HG03432 (cell line): ENCODE results near the gene ADGRL3.

ENCODE experiments used
- ATAC-seq: cut with Tn5 transposase; IDR thresholded peaks from one replicate; pipeline ENCODE4 v1.9.1; 2021; ENCODE audit warnings: mild to moderate bottlenecking, moderate library complexity; ENCODE audit not compliant: unreplicated experiment

ADGRL3 gene

DNA sequence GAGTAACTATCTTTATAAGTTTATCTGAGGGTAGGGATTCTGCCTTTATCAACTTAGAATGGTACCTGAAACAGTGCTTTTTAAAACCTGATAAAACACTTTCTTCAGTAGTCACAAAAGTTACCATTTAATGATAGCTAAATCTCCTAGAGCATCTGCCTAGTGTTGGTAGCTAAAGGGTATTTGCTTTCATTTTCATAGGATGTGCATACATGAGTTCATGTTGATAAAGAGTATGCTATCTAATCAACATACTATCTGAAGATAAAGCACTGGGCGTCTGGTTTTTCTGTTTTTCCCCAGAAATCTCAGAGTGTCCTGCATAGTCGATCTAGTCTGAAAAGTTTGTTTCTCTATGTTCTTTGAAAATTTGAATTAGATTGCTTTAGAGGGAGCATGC is 75.1 kb downstream of the ADGRL3 start:
- peak; percentile 56 for ATAC-seq

GRCh38 chr4:61276029-61276428 is 75.9 kb downstream of the ADGRL3 start:
- ATAC-seq, result no peak

- ATAC-seq, result no peak
Observed at GRCh38 chr4:61277785-61278760, 77.9 kb downstream of the ADGRL3 start.

- no peak for ATAC-seq
Observed at GRCh38 chr4:61292322-61292721, 92.2 kb downstream of the ADGRL3 start.

- ATAC-seq, result no peak
Observed at GRCh38 chr4:61293707-61294400, 93.7 kb downstream of the ADGRL3 start.

DNA sequence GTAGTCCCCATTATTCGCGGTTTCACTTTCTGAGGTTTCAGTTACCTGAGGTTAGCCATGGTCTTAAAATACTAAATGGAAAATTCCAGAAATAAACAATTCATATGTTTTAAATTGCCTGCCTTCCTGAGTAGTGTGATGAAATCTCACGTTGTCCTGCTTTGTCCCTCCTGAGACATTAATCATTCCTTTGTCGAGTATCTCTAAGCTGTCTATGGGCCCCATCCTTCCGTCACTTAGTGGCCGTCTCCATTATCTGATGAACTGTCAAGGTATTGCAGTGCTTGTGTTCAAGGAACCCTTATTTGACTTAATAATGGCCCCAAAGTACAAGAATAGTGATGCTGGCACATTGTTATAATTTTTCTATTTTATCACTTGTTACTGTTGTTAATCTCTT is 94.8 kb downstream of the ADGRL3 start:
- no peak for ATAC-seq

GRCh38 chr4:61296144-61296543 is 96.0 kb downstream of the ADGRL3 start:
- ATAC-seq, result no peak

DNA sequence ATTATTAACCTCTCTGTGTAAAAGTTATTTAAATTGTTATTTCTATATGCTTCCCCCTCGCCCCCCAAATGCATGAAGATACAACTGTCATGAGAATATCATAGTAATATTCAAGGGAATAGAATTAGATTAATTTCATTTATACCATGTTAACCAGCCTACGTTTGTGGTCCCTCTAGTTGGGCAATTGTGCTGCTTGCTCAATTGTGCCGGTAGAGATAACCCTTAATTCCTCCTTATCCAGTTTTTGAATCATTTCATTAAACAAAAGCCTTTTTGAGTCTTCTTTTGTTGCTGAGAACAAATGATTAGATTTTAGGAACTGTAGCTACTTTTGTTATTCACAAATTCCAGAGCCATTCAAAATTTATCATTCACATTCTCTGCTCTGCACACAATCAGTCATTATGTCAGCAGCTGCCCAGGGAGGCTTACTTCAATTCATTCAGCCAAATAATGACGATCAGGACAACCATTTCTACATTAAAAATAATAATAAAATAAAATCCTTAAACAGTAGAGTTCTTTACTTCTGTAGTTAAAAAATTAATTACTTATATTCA is 98.1 kb downstream of the ADGRL3 start:
- no peak for ATAC-seq

DNA sequence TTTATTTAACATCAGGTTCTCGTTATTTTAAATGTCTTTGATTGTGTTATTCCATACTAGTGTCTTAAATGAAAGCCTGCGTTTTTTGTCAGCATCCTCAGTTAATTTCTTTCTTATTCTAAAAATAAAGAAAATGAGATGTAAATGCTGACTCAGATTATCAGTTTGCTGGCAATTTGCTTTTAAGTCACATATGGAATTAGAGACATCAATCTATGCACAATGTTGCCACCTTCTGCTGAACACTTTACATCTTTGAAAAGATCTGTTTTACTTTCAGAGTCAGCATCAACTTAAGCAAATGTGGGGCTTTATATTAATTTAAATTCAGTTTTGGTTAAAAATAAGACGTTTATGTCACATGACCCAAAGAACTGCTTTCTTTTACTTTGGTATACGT is 99.2 kb downstream of the ADGRL3 start:
- ATAC-seq, result no peak

DNA sequence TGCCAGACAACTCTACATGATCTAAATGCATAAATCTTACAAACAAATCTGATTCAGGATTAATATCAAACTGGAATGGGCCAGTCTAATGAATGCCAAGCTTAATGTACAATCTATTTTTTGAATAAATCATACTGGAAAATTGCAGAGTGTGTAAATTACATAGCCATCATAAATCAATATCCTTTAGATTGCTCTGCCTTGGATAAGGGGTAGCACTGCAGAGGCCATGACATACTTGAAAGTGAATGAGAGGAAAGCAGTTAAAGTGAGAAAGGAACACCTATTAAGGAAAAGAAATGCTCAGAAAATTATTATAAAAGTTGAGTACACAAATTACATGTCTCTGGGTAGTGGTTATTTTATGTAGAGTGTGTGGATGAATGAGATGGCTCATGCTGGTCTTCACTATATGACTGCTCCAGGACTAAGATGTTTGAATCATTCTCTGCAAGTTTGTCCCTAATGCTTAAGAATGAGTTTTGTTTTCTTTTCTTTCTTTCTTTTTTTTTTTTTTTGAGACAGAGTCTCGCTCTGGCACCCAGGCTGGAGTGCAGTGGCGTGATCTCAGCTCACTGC is 100.2 kb downstream of the ADGRL3 start:
- ATAC-seq, result no peak

GRCh38 chr4:61301271-61301670 is 101.1 kb downstream of the ADGRL3 start:
- ATAC-seq, result no peak

DNA sequence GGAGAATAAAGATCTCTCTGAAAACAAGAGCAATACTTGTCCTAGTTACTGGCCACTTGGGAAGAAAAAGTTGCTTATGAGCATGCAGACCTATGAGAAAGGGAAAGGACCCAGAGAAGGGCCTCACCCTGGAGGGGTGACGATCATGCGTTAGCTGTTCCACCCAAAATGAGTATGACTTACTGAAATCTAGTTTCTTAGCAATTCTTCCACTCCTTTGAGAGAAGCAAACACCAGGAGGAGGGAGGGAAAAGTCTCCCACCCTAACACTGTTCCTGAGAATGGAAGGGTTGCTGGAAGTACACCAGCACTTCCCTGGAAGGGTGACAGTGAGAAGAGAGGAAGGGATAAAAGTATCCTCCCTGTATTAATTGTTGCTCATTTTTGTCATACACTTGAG is 107.9 kb downstream of the ADGRL3 start:
- ATAC-seq, result no peak

DNA sequence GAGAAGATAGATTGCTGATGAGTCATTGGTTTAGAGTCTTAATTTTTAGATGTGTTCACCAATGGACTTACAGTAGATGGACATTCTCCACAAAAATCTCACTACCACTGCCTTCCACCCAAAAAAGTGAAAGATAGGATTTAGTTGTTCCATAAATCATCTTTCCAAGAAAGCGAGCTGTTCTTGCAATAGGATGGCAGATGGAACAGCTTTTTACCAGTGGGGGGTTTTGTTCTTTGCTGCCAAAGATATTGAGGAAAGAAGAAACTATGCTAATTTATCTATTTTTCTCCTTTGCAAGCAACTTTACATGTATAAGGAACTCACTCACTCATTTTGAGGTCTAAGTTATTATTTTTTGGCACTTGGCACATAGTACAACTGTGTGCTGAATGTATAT is 109.5 kb downstream of the ADGRL3 start:
- no peak for ATAC-seq

DNA sequence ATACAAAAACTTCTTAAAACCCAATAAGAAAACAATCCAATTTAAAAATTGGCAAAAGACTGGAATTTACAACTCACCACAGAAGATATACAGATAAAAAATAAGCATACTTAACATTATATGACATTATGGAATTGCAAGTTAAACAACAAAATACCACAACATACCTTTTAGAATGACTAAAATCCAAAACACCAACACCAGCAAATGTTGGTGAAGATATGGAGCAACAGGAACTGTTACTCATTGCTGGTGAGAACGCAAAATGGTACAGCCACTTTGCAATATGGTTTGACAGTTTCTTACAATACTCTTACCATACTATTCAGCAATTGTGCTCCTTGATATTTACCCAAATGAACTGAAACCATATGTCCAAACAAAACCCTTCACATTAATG is 112.4 kb downstream of the ADGRL3 start:
- ATAC-seq, result no peak

DNA sequence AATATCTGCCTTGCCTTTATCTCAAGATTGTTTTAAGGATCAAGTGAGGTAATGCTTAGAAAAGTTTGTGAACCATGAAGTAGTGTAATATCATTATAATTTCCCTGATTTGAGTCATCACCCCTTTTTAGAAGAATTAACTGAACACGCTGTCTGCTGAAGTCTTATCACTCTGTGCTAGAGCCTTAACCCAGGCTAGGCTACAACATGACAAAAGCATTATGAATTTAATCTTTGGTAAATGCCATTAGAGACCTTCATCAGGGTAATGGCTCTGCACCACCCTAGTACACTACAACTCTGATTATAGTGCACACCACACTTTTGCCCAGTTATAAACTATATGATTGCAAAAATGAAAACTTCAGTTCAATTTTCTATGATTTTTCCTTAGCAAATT is 118.3 kb downstream of the ADGRL3 start:
- no peak for ATAC-seq

DNA sequence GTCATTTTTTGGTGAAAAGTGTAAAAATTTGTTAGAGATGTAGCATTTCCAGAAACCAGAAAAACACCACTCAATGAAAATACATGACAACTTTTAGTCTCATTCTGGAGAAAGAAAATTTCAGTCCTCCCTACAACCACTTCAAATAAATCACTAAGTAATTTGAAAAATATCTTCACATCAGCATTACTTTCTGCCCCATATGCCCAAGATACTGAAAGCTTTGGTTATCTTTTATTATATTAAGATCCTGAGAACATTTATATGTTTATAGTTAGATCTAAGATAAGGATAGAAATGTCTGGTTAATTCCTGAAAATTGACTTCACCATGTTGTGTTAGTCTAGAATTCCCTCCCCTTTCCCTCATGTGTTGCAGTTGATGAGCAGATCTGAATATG is 119.0 kb downstream of the ADGRL3 start:
- ATAC-seq, result no peak

- no peak for ATAC-seq
Observed at GRCh38 chr4:61320154-61320553, 120.0 kb downstream of the ADGRL3 start.

DNA sequence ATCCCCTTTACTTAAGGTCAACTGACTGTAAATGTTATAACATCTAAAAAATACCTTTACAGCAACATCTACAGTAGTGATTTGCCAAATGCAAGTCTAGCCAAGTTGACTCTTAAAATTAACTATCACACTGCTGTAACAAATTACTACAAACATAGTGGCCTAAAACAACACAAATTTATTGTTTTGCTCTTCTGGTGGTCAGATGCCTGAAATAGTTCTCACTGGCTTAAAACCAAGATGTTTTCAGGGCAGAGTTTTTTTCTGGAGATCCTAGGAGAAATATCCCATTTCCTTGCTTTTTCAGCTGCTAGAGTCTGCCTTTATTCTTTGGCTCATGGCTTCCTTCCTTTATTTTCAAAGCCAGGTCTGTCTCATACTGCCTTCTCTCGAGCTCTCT is 120.5 kb downstream of the ADGRL3 start:
- no peak for ATAC-seq

- no peak for ATAC-seq
Observed at GRCh38 chr4:61332693-61333092, 132.6 kb downstream of the ADGRL3 start.

- no peak for ATAC-seq
Observed at GRCh38 chr4:61333490-61333889, 133.4 kb downstream of the ADGRL3 start.

DNA sequence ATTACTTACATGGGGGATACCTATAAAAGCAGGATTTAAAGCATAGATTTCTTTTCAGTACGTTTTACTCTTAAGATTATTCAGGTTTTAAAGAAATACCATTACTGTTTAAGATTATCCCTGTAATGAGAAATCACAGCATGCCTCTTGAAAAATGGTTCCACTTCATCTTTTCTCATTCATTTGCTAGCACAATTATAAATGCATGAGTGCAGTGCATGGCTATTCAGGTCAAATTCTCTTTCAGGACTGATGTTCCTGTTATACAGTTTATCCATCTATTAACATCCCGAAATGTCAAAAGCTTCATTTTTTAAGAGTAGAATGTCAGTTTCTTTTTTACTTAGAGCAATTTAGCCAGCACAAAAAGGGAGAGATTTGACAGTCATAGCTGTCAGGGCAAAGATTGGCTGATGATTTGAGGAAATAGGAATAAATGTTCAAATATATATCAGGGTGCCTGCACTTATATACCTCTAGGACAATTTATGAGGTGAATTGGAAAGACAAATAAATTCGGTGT is 135.2 kb downstream of the ADGRL3 start:
- ATAC-seq, result no peak
